ENCODE measurements around the gene STIP1.

STIP1 gene

DNA sequence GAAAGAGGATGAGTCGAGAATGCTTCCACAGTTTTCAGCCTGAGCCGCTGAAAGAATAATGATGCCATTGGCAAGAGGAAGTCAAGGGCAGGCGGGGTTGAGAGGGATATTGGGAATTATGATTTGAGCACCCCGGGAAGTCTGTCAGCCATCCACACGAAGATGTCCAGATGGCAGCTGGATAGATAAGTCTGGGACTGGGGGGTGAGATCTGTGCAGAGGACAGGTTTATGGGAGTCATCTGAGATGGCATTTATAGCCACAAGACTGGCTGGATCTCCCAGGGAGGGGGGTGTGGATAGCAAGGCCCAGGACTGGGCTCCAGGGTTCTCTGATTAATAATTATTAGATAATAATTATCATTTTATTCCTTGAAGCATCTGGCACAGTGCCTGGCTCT is 5.1 kb upstream of the STIP1 start:
- Histone ChIP-seq H3K4me3 (ENCODE audit: low read depth, low read length) (no peak overlapping the region), H3K36me3 (ENCODE audit: control insufficient read depth, insufficient read depth, low read length) (no peaks in the 10 kb centered on the region), H2AFZ (no peak overlapping the region), H3K79me2 (no peaks in the 10 kb centered on the region), H3K4me1 (peaks cover 4% of the 10 kb centered on the region), H3K27ac (no peak overlapping the region), H3K27me3 (ENCODE audit: control insufficient read depth, insufficient read depth, low read length) (no peaks in the 10 kb centered on the region), H3K9me3 (ENCODE audit: control insufficient read depth, low read length) (no peaks in the 10 kb centered on the region), H3K4me2 (ENCODE audit: low read length) (no peak overlapping the region), H3K9ac (no peak overlapping the region)
- TF ChIP-seq, protein P1, sequence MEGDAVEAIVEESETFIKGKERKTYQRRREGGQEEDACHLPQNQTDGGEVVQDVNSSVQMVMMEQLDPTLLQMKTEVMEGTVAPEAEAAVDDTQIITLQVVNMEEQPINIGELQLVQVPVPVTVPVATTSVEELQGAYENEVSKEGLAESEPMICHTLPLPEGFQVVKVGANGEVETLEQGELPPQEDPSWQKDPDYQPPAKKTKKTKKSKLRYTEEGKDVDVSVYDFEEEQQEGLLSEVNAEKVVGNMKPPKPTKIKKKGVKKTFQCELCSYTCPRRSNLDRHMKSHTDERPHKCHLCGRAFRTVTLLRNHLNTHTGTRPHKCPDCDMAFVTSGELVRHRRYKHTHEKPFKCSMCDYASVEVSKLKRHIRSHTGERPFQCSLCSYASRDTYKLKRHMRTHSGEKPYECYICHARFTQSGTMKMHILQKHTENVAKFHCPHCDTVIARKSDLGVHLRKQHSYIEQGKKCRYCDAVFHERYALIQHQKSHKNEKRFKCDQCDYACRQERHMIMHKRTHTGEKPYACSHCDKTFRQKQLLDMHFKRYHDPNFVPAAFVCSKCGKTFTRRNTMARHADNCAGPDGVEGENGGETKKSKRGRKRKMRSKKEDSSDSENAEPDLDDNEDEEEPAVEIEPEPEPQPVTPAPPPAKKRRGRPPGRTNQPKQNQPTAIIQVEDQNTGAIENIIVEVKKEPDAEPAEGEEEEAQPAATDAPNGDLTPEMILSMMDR (IDR thresholded peaks at IDR 0.05), result no peak

DNA sequence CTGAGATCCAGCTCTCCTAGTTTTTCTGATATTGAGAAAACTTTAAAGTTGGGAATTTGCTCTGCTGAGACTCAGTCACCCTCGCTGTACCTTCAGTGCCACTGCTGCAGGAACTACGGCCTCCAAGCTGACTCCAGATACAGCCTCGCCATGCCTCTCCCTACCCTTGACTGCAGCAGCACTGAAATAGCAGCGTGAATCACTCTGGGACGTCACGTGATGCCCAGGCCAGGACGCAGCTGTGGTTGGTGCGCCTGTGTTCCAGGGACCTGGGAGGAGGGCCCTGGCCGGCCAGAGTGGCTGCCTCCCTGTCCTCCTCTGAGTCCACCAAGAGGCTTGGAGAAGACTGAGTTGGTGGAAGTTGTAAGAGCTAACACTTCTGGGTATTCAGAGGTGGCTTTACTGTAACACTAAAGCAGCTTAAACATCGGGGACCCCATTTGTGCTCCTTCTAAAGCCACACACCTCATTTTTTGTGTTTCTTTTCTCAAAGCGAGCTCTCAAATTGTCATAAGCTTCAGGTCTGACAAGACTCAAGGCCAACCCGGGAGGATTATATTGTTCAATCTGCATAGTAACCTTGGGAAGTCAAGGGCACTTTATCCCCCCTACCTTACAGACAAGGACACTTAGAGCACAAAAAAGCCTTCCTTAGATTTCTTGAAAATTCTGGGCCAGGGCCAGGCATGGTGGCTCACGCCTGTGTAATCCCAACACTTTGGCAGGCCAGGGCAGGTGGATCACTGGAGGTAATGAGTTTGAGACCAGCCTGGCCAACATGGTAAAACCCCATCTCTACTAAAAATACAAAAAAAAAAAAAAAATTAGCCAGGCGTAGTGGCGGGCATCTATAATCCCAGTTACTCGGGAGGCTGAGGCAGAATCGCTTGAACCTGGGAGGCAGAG is 4.2 kb upstream of the STIP1 start:
- Histone ChIP-seq H3K36me3 (ENCODE audit: control insufficient read depth, insufficient read depth, low read length) (no peaks in the 10 kb centered on the region), H3K9me3 (ENCODE audit: control insufficient read depth, low read length) (no peaks in the 10 kb centered on the region), H3K4me2 (ENCODE audit: low read length) (peak overlapping the region; percentile 50), H3K4me3 (ENCODE audit: low read depth, low read length) (peak overlapping the region; percentile 17), H3K4me1 (peaks cover 4% of the 10 kb centered on the region), H3K79me2 (peaks cover 1% of the 10 kb centered on the region), H3K27ac (peak overlapping the region; percentile 33), H3K27me3 (ENCODE audit: control insufficient read depth, insufficient read depth, low read length) (no peaks in the 10 kb centered on the region), H2AFZ (peak overlapping the region; percentile 34), H3K9ac (no peak overlapping the region)
- TF ChIP-seq, protein P1 (IDR thresholded peaks at IDR 0.05), result no peak

DNA sequence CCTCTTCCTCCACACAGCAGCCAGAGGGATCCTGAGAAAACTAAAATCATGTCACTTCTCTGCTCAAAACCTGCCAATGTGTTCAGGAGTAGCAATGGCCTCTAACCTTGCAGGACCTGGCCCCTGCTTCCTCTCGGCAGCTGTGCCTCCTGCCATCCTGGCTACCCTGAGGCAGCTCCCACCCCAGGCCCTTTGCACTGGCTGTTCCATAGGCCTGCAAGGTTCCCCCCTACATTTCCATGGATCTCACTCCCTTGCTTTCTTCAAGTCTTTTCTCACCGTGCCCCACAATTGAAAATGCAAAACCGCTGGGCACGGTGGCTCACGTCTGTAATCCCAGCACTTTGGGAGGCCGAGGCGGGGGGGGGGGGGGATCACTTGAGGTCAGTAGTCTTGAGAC is 2.1 kb upstream of the STIP1 start:
- TF ChIP-seq, protein P1 (IDR thresholded peaks at IDR 0.05), result no peak
- Histone ChIP-seq H3K36me3 (ENCODE audit: control insufficient read depth, insufficient read depth, low read length) (no peaks in the 10 kb centered on the region), H3K9ac (no peak overlapping the region), H2AFZ (no peak overlapping the region), H3K9me3 (ENCODE audit: control insufficient read depth, low read length) (no peaks in the 10 kb centered on the region), H3K79me2 (peaks cover 3% of the 10 kb centered on the region), H3K27ac (no peak overlapping the region), H3K4me1 (peaks cover 4% of the 10 kb centered on the region), H3K4me3 (ENCODE audit: low read depth, low read length) (no peak overlapping the region), H3K27me3 (ENCODE audit: control insufficient read depth, insufficient read depth, low read length) (no peaks in the 10 kb centered on the region), H3K4me2 (ENCODE audit: low read length) (no peak overlapping the region)

DNA sequence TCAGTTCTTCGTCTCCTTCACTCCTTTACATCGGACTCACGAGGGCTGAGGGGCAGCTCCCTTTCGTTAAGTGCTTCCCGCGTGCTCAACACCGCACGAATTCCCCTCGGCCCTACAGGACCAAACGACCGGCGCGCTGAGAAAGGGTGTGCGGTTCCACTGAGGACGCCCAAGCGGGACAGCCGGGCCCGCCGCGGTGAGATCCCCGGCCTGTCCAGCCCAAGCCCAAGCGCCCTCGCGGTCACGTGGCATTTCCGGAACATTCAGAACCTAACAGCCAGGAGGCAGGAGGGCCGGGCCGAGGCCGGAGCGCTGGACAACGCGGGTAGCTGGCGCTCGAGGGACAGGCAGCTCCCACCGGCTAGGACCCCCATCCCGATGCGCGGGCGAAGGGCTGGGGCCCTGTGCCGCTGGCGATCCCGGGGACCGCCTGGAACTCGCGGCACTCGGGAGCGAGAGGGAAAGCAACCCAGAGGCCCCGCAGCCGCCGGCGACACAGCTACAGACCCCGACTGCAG is 737 bp upstream of the STIP1 start:
- TF ChIP-seq, protein P1 (IDR thresholded peaks at IDR 0.05), result no peak
- Histone ChIP-seq H3K4me1 (peaks cover 4% of the 10 kb centered on the region), H3K9me3 (ENCODE audit: control insufficient read depth, low read length) (no peaks in the 10 kb centered on the region), H3K36me3 (ENCODE audit: control insufficient read depth, insufficient read depth, low read length) (no peaks in the 10 kb centered on the region), H3K79me2 (peaks cover 3% of the 10 kb centered on the region), H2AFZ (peak overlapping the region; percentile 81), H3K4me2 (ENCODE audit: low read length) (peak overlapping the region; percentile 83), H3K27ac (peak overlapping the region; percentile 75), H3K9ac (no peak overlapping the region), H3K4me3 (ENCODE audit: low read depth, low read length) (peak overlapping the region; percentile 85), H3K27me3 (ENCODE audit: control insufficient read depth, insufficient read depth, low read length) (no peaks in the 10 kb centered on the region)

Data from parathyroid adenoma (tissue), 2 donors.